Upper lobe of left lung (tissue), 6 donors: ENCODE data around the gene ELAVL2. TPM values are rescaled to one million over a fixed set of nuclear protein-coding genes. Genes with fewer than 3 reads are reported as not detected.

Experiments
- ATAC-seq, 2 donors: fragments of 200-7000 bp; cut with Tn5 transposase; one replicate each; pipeline ENCODE4 v1.9.1; 2022; ENCODE audit warnings: mild to moderate bottlenecking in 2 of 2, moderate library complexity in 2 of 2; ENCODE audit not compliant: low FRiP score in 2 of 2
- DNase-seq, 2 donors: peaks; one replicate each; pipeline ENCODE4 v3.0.0-alpha.2; 2019 to 2020
- H3K27ac ChIP-seq, 4 donors: fragments of 200-600 bp; sonication (generic); one replicate each; pipeline ENCODE4 v1.5.1; 2016 to 2019
- H3K27me3 ChIP-seq, 4 donors: fragments of 200-600 bp; sonication (generic); one replicate each; pipeline ENCODE4 v1.5.1; 2017 to 2019
- H3K36me3 ChIP-seq, 4 donors: fragments of 200-600 bp; sonication (generic); one replicate each; pipeline ENCODE4 v1.5.1; 2016 to 2019
- H3K4me1 ChIP-seq, 4 donors: fragments of 200-600 bp; sonication (generic); one replicate each; pipeline ENCODE4 v1.5.1; 2018 to 2019
- H3K4me3 ChIP-seq, 4 donors: fragments of 200-600 bp; sonication (generic); one replicate each; pipeline ENCODE4 v1.5.1; 2017 to 2019; ENCODE audit warnings: mild to moderate bottlenecking in 2 of 4, moderate library complexity in 1 of 4
- H3K9me3 ChIP-seq, 4 donors: fragments of 200-600 bp; sonication (generic); one replicate each; pipeline ENCODE4 v1.5.1; 2018 to 2019
- CTCF ChIP-seq, 6 experiments: fragments of 450-650 bp in 4 of 6; fragments of 200-600 bp in 2 of 6; sonication (generic) in 2 of 6; IDR thresholded peaks; one replicate each; pipeline ENCODE4 v1.5.1; 2016 to 2019; ENCODE audit warnings: antibody characterized with exemption in 6 of 6
- EP300 ChIP-seq, 4 donors: sonication (generic); formaldehyde crosslinking; IDR thresholded peaks; one replicate each; pipeline ENCODE4 v1.5.1; 2017; ENCODE audit warnings: antibody characterized with exemption in 4 of 4, control low read depth in 2 of 4
- POLR2A ChIP-seq, 4 donors: fragments of 450-650 bp; IDR thresholded peaks; one replicate each; pipeline ENCODE4 v1.5.1; 2016 to 2017; ENCODE audit warnings: antibody characterized with exemption in 4 of 4, mild to moderate bottlenecking in 2 of 4
- POLR2AphosphoS5 ChIP-seq, 2 donors: sonication (generic); formaldehyde crosslinking; IDR thresholded peaks; one replicate each; pipeline ENCODE4 v1.5.1; 2017; ENCODE audit warnings: antibody characterized with exemption in 2 of 2
- WGBS, 2 donors: methylation state at CpG; one replicate each; pipeline ENCODE4 v1.1.5; 2017 to 2018; 5-methylcytosine and 5-hydroxymethylcytosine counted together
- total RNA-seq, 6 donors: library from RNA; depleted of rRNA in 4 of 6; stranded (reverse); fragments of >200 nt in 4 of 6; gene quantifications; one replicate each; pipeline versions ENCODE4 v1.1.0 to v1.2.1, GENCODE V29; 2016 to 2021
- donor health status: DM: no; HTN: no; CAD: no; lungs with moderate emphysema.
- donor health status: DM: no; HTN: yes; CAD: no; lungs with severe emphysema.

Gene ELAVL2
- total RNA-seq, 6 donors from 2014 or later: 0.27 TPM; not detected in 5

- H3K4me1 ChIP-seq: no peaks in the 10 kb centered on the region
- H3K27me3 ChIP-seq: no peaks in the 10 kb centered on the region
- no peak overlapping the region for H3K27ac ChIP-seq
- ATAC-seq (no peak), DNase-seq (no peak)
- no peak overlapping the region for H3K4me3 ChIP-seq
- 84 to 90% methylated on average over 1 of the region's 1 CpG for WGBS, 2 donors
- no peaks in the 10 kb centered on the region for H3K9me3 ChIP-seq
- H3K36me3 ChIP-seq: no peaks in the 10 kb centered on the region
- TF ChIP-seq POLR2AphosphoS5 (IDR thresholded peaks at IDR 0.05) (no peak), CTCF (IDR thresholded peaks at IDR 0.05) (no peak), POLR2A (IDR thresholded peaks at IDR 0.05) (no peak)
Observed at GRCh38 chr9:23698161-23698560, 127.9 kb downstream of the ELAVL2 start.

- ATAC-seq (no peak), DNase-seq (no peak)
- Histone ChIP-seq H3K27me3 (no peaks in the 10 kb centered on the region), H3K9me3 (no peaks in the 10 kb centered on the region), H3K27ac (no peak overlapping the region), H3K36me3 (no peaks in the 10 kb centered on the region), H3K4me3 (no peak overlapping the region), H3K4me1 (no peaks in the 10 kb centered on the region)
- 80 to 92% methylated on average over 5 of the region's 5 CpGs for WGBS, 2 donors
- TF ChIP-seq EP300 (IDR thresholded peaks at IDR 0.05) (no peak), POLR2A (IDR thresholded peaks at IDR 0.05) (no peak), POLR2AphosphoS5 (IDR thresholded peaks at IDR 0.05) (no peak), CTCF (IDR thresholded peaks at IDR 0.05) (no peak)
Observed at GRCh38 chr9:23695572-23695971, 130.5 kb downstream of the ELAVL2 start.

GRCh38 chr9:23693374-23693773, 132.7 kb downstream of the ELAVL2 start:
- ATAC-seq (no peak), DNase-seq (no peak)
- Histone ChIP-seq H3K9me3 (no peaks in the 10 kb centered on the region), H3K4me3 (no peak overlapping the region), H3K4me1 (no peaks in the 10 kb centered on the region), H3K27me3 (no peaks in the 10 kb centered on the region), H3K36me3 (no peaks in the 10 kb centered on the region), H3K27ac (no peak overlapping the region)
- no peak for TF ChIP-seq POLR2AphosphoS5 (IDR thresholded peaks at IDR 0.05)
- TF ChIP-seq CTCF (IDR thresholded peaks at IDR 0.05): no peak
- TF ChIP-seq POLR2A (IDR thresholded peaks at IDR 0.05): no peak
- TF ChIP-seq EP300 (IDR thresholded peaks at IDR 0.05): no peak
- WGBS, 2 donors: 89 to 92% methylated on average over 5 of the region's 5 CpGs

- no peak for TF ChIP-seq EP300 (IDR thresholded peaks at IDR 0.05)
- no peak for TF ChIP-seq CTCF (IDR thresholded peaks at IDR 0.05)
- no peak for TF ChIP-seq POLR2A (IDR thresholded peaks at IDR 0.05)
- no peak for TF ChIP-seq POLR2AphosphoS5 (IDR thresholded peaks at IDR 0.05)
- H3K9me3 ChIP-seq: no peaks in the 10 kb centered on the region
- H3K4me3 ChIP-seq: no peak overlapping the region
- no peaks in the 10 kb centered on the region for H3K36me3 ChIP-seq
- WGBS, 2 donors: 84 to 85% methylated on average over 1 of the region's 1 CpG
- no peaks in the 10 kb centered on the region for H3K4me1 ChIP-seq
- H3K27ac ChIP-seq: no peak overlapping the region
- H3K27me3 ChIP-seq: no peaks in the 10 kb centered on the region
- no peak for ATAC-seq
- DNase-seq: no peak
Observed at GRCh38 chr9:23686896-23687295, 139.1 kb downstream of the ELAVL2 start.

GRCh38 chr9:23686257-23686656, 139.8 kb downstream of the ELAVL2 start:
- Histone ChIP-seq H3K9me3 (no peaks in the 10 kb centered on the region), H3K4me1 (no peaks in the 10 kb centered on the region), H3K27me3 (no peaks in the 10 kb centered on the region), H3K36me3 (no peaks in the 10 kb centered on the region), H3K4me3 (no peak overlapping the region), H3K27ac (no peak overlapping the region)
- ATAC-seq: no peak
- 74 to 75% methylated on average over 4 of the region's 4 CpGs for WGBS, 2 donors
- no peak for TF ChIP-seq POLR2A (IDR thresholded peaks at IDR 0.05)
- TF ChIP-seq CTCF (IDR thresholded peaks at IDR 0.05): no peak
- TF ChIP-seq POLR2AphosphoS5 (IDR thresholded peaks at IDR 0.05): no peak
- no peak for TF ChIP-seq EP300 (IDR thresholded peaks at IDR 0.05)
- DNase-seq: no peak
